ENCODE measurements around the gene ASCC1. TPM values are rescaled to one million over a fixed set of nuclear protein-coding genes. Genes with fewer than 3 reads are reported as not detected.

The ASCC1 gene
- total RNA-seq, 1 donor from 2014 or later: 38.6 TPM

DNA sequence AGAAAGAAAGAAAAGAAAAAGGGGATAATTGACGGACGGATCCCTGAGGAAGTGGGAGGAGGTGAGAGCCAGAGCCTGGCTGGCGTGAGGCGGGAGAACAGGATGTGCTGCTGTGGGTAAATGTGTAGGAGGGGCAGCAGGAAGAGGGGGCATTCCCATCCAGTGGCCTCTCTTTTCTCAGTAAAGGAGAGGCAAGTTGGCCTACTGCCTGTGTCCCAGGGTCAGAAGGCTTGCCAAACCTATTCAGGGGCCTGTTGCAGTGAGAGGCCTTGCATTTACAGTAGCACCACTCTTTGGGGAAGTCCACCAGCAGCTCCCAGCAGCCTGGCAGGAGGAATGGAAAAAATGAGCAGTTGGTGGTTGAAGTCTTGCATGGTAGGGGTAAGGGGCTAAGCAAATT is 26.6 kb upstream of the ASCC1 start:
- TF ChIP-seq, protein P1, sequence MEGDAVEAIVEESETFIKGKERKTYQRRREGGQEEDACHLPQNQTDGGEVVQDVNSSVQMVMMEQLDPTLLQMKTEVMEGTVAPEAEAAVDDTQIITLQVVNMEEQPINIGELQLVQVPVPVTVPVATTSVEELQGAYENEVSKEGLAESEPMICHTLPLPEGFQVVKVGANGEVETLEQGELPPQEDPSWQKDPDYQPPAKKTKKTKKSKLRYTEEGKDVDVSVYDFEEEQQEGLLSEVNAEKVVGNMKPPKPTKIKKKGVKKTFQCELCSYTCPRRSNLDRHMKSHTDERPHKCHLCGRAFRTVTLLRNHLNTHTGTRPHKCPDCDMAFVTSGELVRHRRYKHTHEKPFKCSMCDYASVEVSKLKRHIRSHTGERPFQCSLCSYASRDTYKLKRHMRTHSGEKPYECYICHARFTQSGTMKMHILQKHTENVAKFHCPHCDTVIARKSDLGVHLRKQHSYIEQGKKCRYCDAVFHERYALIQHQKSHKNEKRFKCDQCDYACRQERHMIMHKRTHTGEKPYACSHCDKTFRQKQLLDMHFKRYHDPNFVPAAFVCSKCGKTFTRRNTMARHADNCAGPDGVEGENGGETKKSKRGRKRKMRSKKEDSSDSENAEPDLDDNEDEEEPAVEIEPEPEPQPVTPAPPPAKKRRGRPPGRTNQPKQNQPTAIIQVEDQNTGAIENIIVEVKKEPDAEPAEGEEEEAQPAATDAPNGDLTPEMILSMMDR (IDR thresholded peaks at IDR 0.05; ENCODE audit: insufficient read depth, low read length, poor library complexity, severe bottlenecking): no peak
- no peak overlapping the region for H3K4me3 ChIP-seq (ENCODE audit: low read depth, low read length)
- H3K36me3 ChIP-seq (ENCODE audit: control insufficient read depth, insufficient read depth, low read length): no peaks in the 10 kb centered on the region
- DNase-seq (ENCODE audit: low read depth): no peak
- H3K27me3 ChIP-seq (ENCODE audit: control insufficient read depth, insufficient read depth, low read length): no peaks in the 10 kb centered on the region

DNA sequence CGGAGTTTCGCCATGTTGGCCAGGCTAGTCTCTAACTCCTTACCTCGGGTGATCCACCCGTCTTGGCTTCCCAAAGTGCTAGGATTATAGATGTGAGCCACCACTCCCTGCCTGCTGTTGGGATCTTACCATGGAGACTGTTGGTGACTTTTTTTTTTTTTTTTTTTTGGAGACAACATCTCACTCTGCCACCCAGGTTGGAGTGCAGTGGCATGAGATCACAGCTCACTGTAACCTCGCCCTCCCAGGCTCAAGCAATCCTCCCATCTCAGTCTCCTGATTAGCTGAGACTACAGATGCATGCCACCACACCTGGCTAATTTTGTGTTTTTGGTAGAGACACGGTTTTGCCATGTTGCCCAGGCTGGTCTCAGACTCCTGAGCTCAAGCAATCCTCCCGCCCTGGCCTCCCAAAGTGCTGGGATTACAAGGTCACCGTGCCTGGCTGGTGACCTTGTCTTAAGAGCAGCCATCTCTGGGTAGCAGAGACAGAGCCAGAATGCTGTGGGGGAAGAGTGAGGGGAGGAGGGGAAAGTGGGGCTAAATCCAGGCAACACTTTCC is 25.7 kb upstream of the ASCC1 start:
- DNase-seq (ENCODE audit: low read depth): no peak
- Histone ChIP-seq H3K4me3 (ENCODE audit: low read depth, low read length) (no peak overlapping the region), H3K36me3 (ENCODE audit: control insufficient read depth, insufficient read depth, low read length) (no peaks in the 10 kb centered on the region), H3K27me3 (ENCODE audit: control insufficient read depth, insufficient read depth, low read length) (no peaks in the 10 kb centered on the region)
- TF ChIP-seq, protein P1 (IDR thresholded peaks at IDR 0.05; ENCODE audit: insufficient read depth, low read length, poor library complexity, severe bottlenecking): no peak

- DNase-seq (ENCODE audit: low read depth): no peak
- TF ChIP-seq, protein P1 (IDR thresholded peaks at IDR 0.05; ENCODE audit: insufficient read depth, low read length, poor library complexity, severe bottlenecking): no peak
- Histone ChIP-seq H3K36me3 (ENCODE audit: control insufficient read depth, insufficient read depth, low read length) (no peaks in the 10 kb centered on the region), H3K27me3 (ENCODE audit: control insufficient read depth, insufficient read depth, low read length) (no peaks in the 10 kb centered on the region), H3K4me3 (ENCODE audit: low read depth, low read length) (no peak overlapping the region)
These were observed 24.3 kb upstream of the ASCC1 start for GRCh38 chr10:72240371-72240770.

GRCh38 chr10:72239409-72239808 is 23.3 kb upstream of the ASCC1 start:
- TF ChIP-seq, protein P1 (IDR thresholded peaks at IDR 0.05; ENCODE audit: insufficient read depth, low read length, poor library complexity, severe bottlenecking): no peak
- H3K27me3 ChIP-seq (ENCODE audit: control insufficient read depth, insufficient read depth, low read length): no peaks in the 10 kb centered on the region
- no peaks in the 10 kb centered on the region for H3K36me3 ChIP-seq (ENCODE audit: control insufficient read depth, insufficient read depth, low read length)
- no peak for DNase-seq (ENCODE audit: low read depth)
- no peak overlapping the region for H3K4me3 ChIP-seq (ENCODE audit: low read depth, low read length)

DNA sequence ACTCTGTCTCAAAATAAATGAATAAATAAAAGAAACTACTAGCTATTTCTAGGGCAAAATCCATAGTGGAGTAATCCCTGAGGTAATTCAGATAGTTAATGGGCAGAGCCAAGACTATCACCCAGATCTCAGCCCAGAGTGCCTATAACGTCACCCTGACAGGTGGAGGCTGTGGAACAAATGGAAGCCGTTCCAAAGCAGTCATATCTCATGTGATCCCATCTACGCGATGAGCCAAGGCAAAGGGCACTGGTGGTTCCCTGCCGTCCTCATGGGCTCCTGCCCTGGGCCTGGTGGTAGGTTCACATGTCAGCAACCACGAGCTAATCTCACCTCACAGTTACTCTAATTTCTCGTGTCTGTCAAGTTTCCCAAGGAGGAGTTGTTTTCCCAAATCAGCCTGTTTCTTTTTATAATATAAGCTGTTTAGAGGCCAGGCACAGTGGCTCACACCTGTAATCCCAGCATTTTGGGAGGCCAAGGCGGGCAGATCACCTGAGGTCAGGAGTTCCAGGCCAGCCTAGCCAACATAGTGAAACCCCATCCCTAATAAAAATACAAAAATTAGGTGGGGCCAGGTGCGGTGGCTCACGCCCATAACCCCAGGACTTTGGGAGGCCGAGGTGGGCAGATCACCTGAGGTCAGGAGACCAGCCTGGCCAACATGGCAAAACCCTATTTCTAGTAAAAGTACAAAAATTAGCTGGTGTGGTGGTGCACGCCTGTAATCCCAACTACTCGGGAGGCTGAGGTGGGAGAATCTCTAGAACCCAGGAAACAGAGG is 22.5 kb upstream of the ASCC1 start:
- TF ChIP-seq, protein P1 (IDR thresholded peaks at IDR 0.05; ENCODE audit: insufficient read depth, low read length, poor library complexity, severe bottlenecking): no peak
- no peak for DNase-seq (ENCODE audit: low read depth)
- Histone ChIP-seq H3K36me3 (ENCODE audit: control insufficient read depth, insufficient read depth, low read length) (no peaks in the 10 kb centered on the region), H3K4me3 (ENCODE audit: low read depth, low read length) (no peak overlapping the region), H3K27me3 (ENCODE audit: control insufficient read depth, insufficient read depth, low read length) (no peaks in the 10 kb centered on the region)
